Amniotic stem cell (primary cell): ENCODE measurements around the gene ESPNL.

Source experiments
- DNase-seq: peaks from one replicate; lab custom pipeline; 2025; lab: John Stamatoyannopoulos, UW

ESPNL gene

DNA sequence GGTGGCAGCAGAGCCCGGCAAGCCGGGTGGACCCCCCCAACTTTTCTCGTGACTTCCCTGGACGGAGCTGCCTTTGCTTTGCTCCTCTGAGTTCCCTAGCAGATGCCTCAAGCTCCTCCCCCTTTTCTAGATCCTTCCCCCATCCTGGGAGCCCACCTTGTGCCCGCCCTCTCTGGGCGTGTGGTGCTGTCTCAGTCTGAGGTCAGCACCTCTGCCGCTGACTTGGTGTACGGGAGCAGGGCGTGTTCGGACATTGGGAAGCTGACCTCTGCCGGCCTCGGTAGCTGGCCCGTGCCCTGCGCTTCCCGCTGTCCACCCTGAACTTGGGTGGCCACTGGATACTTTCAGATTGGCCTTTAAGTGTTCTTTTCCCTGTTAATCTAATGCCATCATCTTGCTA is 19.6 kb upstream of the ESPNL start:
- no peak for DNase-seq

DNA sequence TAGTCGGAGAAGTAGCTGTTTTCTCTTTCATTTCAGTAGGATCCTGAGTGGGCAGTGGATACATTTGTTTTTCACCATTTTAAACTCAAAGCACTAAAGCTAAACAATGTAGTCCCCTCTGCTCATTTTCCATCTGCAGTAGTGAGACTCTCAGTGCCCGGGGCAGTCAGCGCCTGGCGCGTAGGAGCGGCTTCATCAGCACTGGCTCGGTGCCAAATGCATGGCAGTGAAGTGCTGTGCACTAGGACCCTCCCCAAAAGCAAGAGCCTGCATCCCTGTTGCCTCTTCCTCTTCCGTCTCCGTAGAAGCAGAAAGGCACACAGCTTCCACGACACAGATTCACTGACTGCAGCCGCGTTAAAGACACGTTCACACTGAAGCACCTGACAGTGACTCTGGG is 19.0 kb upstream of the ESPNL start:
- no peak for DNase-seq

DNA sequence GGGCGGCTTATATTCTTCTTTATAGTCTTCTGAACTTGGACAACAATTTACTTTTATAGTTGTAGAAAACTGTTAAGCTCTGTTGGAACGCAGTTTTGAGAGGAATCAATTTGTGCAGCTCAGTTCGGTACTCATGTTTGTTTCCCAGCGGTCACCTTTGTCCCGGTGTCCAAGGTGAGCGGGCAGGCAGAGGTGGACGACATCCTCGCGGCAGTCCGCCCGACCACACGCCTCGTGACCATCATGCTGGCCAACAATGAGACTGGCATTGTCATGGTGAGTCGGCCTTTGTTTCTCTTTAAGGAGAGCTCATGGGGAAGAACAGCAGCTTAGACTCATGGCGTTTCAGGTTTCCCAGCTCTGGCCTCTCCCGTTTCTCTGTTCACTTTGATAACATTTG is 18.6 kb upstream of the ESPNL start:
- no peak for DNase-seq

DNA sequence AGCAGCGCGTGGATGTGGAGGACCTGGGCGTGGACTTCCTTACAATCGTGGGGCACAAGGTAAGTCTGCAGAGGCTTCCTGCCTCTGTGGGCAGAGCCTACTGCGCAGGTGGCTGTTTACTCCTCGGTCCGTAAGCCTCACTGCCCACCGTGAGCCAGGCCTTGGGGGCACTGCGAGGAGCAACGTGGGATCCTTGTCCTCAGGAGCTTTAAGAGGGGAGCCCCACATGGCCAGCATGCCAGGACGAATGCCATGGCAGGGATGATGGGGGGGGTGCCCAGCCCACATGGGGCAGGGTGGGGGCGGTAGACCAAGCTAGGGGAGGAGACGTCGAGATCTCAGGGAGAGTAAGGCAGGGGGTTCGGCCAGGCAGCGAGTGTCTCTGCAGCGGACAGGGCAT is 18.0 kb upstream of the ESPNL start:
- no peak for DNase-seq

DNA sequence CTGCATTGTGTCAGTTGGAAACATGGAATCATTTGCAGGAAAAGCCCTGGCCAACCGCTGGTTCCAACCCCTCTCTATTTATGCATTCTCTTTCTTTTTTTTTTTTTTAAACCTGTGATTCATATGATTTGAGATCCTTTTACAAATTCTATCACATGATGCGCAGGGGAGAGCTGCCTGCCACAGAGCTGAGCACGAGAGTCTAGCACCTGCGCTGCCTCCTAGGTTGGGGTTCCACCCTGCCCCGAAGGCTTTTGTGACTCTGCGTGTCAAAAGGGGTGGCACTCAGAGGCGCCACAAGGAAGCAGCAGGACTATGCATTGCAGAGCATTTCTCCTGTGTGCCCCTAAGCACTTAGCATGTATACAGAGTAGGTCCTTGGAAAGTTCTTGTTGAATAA is 17.3 kb upstream of the ESPNL start:
- no peak for DNase-seq

DNA sequence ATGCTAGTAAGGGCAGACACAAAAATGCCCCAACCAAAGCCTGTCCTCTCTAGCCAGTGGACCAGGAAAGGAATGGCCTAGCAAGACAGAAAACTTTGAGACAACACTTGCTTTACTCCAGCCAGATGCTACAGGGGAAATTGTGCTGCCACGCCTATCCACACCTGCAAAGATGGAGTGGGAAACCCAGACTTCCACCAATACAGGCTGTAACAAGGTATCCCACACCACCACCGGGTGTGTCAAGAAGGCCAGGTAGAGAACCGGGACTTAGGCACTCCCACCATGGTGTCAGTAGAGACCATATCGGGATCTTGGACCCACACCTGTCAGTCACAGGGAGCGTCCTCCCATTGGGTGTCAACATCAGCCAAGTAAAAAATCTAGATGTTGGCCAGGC is 16.2 kb upstream of the ESPNL start:
- DNase-seq: no peak

DNA sequence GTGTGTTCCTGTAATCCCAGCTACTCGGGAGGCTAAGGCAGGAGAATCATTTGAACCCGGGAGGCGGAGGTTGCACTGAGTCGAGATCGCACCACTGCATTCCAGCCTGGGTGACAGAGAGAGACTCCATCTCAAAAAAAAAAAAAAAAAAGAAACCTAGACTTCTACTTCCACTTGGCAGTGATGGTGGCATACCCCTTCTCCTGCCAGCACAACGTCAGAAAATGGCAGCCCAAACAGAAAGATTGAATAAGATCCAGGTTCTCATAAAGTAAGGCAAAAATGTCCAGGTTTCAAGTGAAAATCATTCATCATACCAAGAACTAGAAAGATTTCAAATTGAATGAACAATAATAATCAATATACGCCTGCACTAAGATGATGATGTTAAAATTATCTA is 15.4 kb upstream of the ESPNL start:
- DNase-seq: no peak

DNA sequence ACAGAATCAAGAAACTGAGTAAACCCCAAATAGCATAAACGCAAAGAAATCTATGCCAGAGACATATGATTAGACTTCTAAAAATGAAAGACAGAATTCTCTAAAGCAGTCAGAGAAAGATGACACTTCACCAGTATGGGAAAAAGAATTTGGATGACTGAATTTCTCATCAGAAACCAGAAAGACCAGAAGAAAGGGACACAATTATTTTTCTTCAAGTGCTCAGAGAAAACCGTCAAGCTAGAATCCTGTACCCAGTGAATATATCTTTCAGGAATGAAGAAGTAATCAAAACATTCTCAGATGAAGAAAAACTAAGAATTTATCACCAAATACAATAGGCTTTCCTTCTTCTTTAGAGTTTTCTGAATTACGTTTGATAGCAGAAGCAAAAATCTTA is 14.2 kb upstream of the ESPNL start:
- DNase-seq: no peak

DNA sequence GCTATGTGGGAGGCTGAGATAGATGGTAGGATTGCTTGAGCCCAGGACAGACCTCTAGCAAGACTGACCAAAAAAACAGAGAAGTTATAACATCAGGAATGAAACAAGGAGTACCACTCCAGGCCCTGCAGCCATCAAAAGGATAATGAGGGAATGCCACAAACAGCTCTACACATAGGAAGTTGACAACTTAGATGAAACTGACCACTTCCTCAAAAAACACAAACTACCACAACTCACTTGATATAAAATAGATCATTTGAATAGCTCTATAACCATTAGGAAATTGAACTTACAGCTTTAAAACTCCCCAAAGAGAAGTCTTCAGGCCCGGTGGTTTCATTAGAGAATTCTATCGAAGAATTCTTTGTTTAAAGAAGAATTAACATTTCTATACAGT is 12.9 kb upstream of the ESPNL start:
- DNase-seq: no peak

DNA sequence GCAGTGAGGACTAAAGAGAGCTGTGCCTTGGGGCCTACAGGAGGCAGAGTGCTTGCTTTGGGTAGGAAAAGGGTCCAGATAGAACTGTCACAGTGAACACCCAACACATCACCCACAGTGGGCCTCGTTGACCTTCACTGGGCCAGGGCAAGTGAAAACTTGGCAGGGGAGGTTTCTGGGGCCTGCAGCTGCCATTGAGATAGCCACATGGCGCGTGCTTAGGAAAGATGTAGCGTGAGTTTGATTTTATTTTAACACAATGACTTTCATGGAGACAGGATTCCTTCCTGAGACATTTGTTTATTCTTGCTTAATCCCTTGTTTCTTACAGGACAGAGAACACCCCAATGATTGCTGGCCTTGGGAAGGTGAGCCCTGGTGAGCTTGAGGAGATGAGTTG is 9.3 kb upstream of the ESPNL start:
- DNase-seq: no peak

DNA sequence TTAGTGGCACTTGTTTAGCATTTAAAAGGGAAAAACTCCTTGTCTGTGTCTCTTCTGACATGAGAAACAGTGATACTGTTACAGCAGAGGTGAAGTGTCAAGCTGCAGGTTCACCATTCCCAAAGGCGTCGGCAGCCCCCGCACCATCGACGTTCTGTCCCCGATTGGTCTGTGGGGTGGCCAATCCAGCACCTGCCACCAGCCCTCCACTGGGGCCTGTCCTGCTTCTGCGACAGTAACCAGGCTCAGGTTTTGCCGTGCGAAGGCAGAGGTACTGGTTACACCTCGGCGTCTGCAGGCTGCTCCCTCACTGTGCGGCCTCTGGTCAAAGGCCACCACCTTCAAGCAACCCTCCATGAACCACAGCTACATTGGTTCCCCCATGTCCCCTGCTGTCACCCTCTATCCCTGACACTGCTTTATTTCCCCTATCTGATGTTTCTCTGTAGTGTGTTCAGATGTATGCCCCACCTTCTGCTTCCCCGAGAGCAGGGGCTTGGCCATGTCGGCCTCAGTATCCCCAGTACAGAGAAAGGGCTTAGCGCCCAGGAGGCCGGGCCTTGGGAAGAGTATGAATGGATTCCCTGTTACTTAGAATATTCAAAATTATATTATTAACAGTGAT is 8.6 kb upstream of the ESPNL start:
- DNase-seq: no peak

DNA sequence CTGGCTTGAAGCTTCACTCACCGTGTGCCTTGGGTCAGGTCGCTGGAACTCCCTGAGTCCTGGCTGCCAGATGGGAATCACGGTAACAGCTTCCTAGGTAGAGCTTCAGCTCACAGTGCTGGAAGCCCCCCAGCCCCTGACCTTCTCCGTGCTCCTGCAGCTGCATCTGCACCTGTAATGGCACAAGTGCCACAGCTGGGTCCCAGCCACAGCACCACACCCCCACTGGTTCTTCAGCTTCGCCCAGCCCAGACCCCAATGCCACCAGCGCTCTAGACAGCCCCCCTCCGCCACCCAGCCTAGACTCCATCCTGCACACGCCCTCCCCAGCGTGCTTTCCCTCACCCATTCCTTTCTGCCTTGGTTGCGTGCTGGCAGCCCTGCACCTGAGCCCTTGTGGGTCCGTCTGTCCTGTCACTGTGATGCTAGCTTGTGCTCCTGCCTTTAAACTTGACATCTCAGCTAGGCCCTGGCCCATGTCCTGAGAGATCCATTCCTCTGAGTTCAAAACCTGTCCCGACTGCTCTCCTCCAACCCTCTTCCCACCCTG is 7.6 kb upstream of the ESPNL start:
- no peak for DNase-seq

DNA sequence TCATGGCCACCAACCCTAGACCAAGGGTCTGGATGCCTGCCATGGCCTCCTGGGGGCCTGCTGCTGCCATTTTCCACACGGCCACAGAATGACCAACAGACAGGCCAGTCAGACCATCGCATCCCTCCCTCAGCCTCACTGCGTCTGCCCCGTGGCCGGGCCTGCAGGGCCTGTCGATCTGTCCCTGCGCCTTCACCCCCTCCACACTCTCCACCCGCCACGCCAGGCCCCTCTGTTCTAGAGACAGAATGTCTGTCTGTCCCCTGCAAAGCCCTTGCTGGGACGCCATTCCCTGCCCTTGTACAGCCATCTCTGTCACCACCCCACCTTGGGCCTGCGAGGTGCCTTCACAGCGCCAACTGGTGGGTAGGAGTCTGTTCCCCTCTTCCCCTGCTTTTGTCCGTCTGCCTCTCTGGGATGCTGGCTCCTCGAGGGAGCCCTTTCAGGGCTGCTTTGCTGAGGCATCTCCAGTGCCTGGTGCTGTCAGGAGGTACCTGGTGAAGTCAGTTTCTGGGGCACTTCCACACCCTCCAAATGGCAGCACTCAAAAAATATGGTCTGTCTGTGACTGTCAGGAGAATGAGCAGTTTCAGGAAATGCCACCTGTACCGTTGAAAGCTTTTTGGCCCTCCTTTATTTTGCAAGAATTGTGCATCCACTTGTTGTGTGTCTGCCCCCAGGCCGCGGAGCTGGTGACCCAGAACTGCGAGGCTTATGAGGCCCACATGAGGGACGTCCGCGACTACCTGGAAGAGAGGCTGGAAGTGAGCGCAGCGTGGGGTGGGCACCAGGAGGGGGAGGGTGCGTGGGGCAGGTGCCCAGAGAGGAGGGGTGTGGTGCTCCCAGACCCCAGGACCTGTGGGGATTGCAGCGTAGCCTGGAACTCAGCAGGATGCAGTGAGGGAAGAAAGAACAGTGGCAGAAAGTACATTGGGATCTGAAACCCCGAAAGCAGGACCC is 6.7 kb upstream of the ESPNL start:
- no peak for DNase-seq

DNA sequence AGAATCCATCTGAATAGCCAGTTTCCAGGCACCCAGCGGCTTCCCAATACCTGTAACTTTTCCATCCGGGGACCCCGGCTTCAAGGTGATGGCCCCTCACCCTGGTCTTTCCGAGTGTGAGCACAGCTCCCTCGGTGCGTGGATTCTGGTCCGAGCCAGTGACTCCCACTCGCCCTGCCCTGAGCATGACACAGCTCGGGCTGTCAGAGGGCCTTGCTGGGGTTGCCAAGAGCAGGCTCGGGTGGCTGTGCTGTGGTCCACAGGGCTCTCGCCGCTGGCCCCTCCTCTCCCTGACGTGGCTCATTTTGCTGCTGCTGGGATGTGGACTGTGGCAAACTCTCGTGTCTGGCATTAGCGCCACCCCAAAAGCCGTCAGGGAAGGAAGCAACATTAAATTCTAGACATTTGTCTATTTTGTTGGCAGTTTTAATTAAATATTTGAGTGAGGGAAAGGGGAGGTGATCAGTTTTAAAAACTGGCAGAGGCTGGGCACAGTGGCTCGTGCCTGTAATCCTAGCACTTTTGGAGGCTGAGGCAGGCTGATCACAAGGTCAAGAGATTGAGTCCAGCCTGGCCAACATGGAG is 5.6 kb upstream of the ESPNL start:
- DNase-seq: no peak

DNA sequence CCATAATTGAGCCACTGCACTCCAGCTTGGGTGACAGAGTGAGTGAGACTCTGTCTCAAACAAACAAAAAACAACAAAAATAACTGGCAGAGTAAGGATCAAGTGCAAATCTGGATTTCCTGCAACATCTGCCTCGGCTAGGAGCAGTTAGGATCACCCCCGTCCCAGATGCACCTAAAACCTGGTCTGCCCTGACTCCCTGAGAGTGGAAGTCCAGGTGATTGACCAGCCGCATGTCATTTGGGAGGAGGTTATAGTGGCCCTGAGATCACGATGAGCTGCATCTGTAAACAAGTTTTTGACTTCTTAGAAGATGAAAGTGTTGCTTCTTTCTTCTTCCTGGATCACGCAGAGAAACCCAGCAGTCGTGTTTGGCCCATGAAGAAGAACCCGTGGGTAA is 5.0 kb upstream of the ESPNL start:
- DNase-seq: no peak

DNA sequence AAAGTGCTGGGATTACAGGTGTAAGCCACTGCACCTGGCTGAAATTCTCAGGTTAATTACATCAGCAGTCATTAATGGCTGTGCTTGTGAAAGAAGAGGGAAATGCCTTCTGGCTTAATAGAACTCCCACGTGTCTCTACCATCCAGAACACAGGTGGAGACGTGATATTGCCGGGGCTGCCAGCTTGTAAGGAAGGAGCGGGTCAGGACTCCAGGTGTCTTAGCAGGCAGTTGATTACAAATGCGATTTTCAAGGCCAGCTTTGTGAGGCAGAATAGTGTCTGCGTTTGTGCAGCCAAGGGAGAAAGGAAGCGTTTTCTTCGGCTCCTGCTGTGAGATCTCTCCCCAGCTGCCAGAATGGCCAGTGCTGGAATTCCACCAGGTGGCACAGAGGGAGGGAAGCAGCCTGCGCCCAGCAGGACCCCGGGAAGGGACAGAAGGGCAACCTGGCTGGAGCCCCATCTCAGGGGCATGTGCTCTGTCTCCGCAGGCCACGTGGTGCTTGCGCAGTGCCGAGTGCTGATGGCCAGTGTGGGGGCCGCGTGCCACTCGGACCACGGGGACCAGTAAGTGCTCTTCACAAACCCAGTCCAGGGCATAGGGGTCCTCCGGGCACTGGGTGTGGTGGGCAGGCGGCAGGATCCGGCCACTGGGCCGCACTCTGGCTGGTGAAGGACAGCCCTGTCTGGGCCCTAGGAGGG is 3.7 kb upstream of the ESPNL start:
- DNase-seq: no peak

DNA sequence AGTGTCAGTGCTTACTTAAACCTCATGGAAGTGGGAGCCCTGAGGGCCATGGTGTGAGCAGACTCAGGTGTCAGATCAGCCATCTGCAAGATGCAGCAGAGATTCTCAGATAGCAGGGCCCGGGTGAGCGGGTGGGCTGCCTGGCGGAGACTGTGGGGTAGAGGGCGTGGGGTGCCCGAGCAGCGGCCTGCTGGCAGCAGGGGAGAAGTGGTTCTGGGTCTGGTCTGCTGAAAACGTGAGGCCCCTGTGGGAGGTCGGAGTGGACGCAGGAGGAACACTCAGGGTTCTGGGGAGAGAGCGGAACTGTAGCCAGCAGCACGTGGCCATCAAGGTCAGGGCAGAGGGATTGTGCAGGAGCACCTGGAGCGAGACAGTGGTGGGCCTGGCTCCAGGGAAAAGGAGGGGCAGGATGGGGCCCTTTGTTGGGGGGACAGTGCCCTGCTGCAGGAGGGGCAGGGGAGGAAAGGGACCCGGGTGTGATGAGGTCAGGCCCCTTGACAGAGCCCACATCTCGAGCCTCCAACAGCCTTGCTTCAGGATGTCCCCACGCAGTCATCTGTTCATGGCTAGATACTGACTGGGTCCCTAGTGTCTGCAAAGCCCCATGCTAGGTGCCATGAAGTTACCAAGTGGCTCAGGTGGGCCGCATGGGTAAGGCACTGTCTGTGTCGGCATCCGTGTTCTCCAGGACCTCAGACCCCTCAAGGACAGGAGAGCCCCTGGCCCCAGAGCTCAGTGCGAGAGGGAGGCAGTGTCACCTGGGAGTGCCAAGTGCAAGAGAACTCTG is 2.7 kb upstream of the ESPNL start:
- no peak for DNase-seq

DNA sequence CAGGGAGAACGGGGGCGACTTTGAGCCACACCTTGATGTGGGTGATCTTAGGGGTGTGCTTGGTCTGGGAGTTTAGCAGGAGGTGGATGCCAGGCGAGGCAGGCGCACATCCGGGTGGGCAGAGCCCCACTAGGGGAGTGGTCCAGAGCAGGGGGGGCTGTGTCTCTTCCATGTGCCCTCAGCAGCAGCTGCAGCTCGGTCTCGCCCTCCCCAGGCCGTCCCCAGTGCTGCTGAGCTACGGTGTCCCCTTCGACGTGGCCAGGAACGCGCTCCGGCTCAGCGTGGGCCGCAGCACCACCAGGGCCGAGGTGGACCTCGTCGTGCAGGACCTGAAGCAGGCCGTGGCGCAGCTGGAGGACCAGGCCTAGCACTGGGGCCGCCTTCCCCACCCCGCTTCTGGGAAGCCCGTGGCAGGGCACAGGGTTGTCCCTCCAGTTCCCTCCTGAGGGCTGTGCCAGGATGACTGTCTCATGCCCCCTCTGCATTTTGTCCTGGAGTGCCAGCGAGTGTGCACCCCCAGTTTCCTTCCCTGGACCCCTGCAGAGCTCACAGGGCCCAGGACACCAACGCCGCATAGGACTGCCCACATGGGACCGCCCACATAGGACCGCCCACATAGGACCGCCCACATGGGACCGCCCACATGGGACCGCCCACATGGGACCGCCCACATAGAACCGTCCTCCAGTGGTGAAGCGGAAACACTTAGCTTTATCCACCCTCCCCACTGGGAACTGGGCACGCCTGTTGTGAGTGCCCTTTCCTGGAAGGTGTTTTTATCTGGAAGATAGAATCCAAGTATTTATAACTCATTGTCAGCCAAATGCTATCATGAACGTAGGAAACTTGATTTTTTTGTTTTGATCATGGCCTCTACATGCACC is 1.9 kb upstream of the ESPNL start:
- no peak for DNase-seq

DNA sequence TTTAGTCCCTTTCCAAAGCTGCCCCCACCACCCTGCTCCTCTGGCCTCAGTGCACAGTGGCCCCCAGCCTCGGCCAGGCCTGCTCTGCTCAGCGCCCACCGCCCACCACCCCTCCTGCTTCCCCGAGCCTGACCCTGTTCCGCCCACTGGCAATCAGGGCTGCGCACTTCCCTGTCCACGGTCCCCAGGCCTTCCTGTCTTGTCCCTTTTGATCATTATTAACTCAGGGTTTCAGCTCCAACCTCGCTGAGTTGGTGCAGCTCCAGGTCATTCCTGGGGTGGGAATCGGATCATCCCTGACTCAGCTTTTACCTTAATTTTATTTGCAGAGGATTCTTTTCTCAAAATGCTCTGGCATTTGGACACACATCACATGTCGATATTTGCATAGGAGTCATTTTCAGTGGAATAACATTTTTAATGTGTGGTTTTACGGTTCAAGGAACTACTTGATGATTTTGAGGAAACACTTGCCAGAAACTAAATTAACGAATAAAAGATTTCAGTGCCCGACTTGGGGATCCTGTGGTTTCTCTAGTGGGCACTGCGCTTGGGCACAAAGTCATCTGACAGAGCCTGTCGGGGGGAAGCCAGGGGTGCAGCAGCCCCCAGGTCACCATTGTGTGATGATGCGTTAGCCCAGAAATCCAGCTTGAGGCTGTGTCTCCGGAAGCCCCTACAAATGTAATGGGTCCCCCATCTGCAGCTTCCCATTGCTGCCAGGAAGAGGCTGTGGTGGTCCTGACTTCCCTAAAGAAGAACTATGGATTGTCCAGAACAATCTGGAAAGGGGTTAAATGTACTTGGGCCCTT is 1.0 kb upstream of the ESPNL start:
- no peak for DNase-seq

DNA sequence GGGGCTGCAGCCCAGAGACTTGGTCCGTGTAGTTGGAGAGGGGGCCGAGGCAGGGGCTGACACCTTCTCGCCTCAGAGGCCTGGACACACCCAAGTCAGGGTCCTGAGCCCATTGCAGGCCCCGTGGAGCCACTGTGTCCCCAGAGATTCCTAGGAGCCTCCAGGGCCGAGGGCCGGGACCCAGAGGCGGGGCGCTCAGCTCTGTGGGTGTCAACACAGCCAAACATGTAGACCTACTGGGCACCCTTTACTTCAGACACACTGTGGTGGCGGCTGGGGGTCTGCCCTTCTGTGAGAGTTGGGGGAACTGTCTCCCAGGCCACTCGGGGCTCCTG is 459 bp upstream of the ESPNL start:
- no peak for DNase-seq
